HL-60 (cell line): ENCODE data around the gene LRBA.
"Not testable (repeated sequence)": the region's sequence is repeated elsewhere in the genome, so short reads cannot be mapped to it uniquely, and the experiment has no call there.

ENCODE experiments used
- DNase-seq, 2 experiments: peaks; one replicate each; pipeline ENCODE4 v3.0.0-alpha.2; 2010 to 2020; ENCODE audit warnings: low read depth in 1 of 2, low spot score in 1 of 2
- H3K27ac ChIP-seq: fragments of 250-450 bp; sonication (Bioruptor Pico); replicated peaks from 2 replicates; pipeline ENCODE4 v1.5.1; 2020; ENCODE audit warnings: mild to moderate bottlenecking, moderate library complexity
- H3K27me3 ChIP-seq: fragments of 250-450 bp; sonication (Bioruptor Pico); 2 replicates; pipeline ENCODE4 v1.5.1; 2021; ENCODE audit warnings: mild to moderate bottlenecking, moderate library complexity; ENCODE audit not compliant: insufficient read depth, poor library complexity, severe bottlenecking
- H3K4me3 ChIP-seq: replicated peaks from 2 replicates; pipeline ENCODE4 v1.5.1; 2011; ENCODE audit warnings: mild to moderate bottlenecking, control low read depth, low read length; ENCODE audit not compliant: insufficient read depth
- CTCF ChIP-seq: IDR thresholded peaks from one replicate; pipeline ENCODE4 v1.5.1; 2011; ENCODE audit warnings: low read length, control low read depth, inconsistent platforms; ENCODE audit not compliant: insufficient read depth
- GABPA ChIP-seq: IDR thresholded peaks from 2 replicates; pipeline ENCODE4 v1.6.1; 2012; ENCODE audit warnings: low read depth
- POLR2AphosphoS5 ChIP-seq: IDR thresholded peaks from 2 replicates; pipeline ENCODE4 v1.6.1; 2012; ENCODE audit warnings: low read depth
- SPI1 ChIP-seq: IDR thresholded peaks from 2 replicates; pipeline ENCODE4 v1.6.1; 2012; ENCODE audit warnings: low read depth, mild to moderate bottlenecking, borderline replicate concordance
- TF ChIP-seq, protein P1 (sequence below): IDR thresholded peaks from 2 replicates; pipeline ENCODE4 v1.6.1; 2012; ENCODE audit warnings: low read depth; ENCODE audit not compliant: insufficient replicate concordance

The LRBA gene

DNA sequence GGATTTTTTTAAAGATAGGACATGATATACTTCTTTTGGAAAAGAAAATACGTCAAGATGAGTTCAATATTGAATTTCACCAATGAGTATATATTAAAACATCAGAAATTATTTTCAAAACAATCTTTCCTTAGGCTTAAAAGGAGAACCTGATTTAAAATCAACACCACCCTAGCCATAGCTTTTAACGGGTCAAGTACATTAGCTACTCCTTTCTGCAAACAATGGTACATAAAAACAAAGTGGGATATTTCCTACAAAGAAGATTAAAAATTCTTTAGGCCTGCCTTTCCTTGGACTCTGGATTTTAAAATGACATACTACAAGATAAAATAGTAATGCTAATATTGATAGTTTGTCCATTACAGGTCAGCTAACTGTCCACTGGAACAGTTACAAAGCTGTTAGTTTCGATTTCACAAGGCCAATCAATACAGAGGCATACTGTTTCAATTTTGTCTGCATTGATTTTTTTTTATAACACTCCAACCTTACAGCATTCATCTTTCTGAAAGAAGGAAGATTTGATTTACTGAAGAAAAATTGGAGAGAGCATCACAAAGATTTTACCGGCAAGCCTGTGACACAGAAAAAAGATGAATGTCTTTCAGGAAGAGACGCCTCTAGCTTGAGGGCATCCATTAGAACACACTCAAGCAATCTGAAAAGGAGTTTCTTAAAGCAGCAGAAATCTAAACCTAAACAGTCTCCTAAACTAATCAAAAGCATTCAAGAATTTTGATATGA, 335.9 kb downstream of the LRBA start:
- H3K4me3 ChIP-seq: no peak overlapping the region
- no peak for DNase-seq
- no peaks in the 10 kb centered on the region for H3K27me3 ChIP-seq
- TF ChIP-seq SPI1: no peak
- TF ChIP-seq GABPA: no peak
- H3K27ac ChIP-seq: no peak overlapping the region

DNA sequence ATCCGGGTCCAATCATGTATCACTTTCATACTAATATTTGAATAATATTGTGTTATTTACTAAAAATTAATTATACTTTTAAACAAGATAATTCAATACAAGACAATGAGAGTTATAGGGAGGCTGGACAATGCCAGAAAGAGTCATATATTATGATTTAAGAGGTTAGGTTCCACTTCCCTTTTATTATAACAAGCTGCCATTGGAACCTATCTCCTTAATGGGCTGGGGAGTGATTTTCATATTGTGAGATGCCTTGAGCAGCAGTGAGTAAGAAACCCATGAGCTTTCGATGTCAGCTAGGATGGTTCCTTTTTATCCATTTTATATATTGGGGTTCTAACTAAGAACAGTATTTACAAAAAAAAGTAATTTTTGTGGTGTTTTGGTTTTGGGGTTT, 341.3 kb downstream of the LRBA start:
- no peak for DNase-seq
- Histone ChIP-seq H3K27me3 (no peaks in the 10 kb centered on the region), H3K27ac (no peak overlapping the region), H3K4me3 (no peak overlapping the region)
- TF ChIP-seq SPI1 (peak; percentile 66; the same call in 1 of the 2 replicates), POLR2AphosphoS5 (no peak)

DNA sequence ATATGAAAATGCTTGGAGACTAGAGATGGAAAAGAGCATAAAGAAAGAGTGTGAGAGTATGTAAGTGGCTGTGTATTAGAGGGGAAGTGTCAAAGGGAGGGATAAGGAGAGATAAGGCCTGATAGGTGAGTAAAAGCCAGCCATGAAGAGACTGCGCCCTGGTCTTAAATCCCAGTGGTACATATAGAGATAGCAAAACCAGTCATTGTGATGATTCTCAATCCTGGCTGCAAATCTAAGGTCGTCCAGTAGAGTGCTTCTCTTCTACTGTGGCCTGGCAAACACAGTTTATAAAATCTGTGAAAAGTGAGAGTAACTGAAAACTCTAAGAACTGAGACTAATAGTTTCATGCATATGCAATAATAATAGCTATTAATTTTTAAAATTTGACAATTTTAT, 346.3 kb downstream of the LRBA start:
- TF ChIP-seq SPI1: no peak
- TF ChIP-seq GABPA: no peak
- no peak for TF ChIP-seq CTCF
- TF ChIP-seq POLR2AphosphoS5: no peak
- no peak overlapping the region for H3K27ac ChIP-seq
- DNase-seq: no peak
- H3K27me3 ChIP-seq: no peaks in the 10 kb centered on the region
- H3K4me3 ChIP-seq: no peak overlapping the region

GRCh38 chr4:150664935-150665334, 350.1 kb downstream of the LRBA start:
- no peak overlapping the region for H3K4me3 ChIP-seq
- TF ChIP-seq SPI1 (no peak), POLR2AphosphoS5 (no peak), CTCF (no peak), GABPA (no peak)
- TF ChIP-seq, protein P1, sequence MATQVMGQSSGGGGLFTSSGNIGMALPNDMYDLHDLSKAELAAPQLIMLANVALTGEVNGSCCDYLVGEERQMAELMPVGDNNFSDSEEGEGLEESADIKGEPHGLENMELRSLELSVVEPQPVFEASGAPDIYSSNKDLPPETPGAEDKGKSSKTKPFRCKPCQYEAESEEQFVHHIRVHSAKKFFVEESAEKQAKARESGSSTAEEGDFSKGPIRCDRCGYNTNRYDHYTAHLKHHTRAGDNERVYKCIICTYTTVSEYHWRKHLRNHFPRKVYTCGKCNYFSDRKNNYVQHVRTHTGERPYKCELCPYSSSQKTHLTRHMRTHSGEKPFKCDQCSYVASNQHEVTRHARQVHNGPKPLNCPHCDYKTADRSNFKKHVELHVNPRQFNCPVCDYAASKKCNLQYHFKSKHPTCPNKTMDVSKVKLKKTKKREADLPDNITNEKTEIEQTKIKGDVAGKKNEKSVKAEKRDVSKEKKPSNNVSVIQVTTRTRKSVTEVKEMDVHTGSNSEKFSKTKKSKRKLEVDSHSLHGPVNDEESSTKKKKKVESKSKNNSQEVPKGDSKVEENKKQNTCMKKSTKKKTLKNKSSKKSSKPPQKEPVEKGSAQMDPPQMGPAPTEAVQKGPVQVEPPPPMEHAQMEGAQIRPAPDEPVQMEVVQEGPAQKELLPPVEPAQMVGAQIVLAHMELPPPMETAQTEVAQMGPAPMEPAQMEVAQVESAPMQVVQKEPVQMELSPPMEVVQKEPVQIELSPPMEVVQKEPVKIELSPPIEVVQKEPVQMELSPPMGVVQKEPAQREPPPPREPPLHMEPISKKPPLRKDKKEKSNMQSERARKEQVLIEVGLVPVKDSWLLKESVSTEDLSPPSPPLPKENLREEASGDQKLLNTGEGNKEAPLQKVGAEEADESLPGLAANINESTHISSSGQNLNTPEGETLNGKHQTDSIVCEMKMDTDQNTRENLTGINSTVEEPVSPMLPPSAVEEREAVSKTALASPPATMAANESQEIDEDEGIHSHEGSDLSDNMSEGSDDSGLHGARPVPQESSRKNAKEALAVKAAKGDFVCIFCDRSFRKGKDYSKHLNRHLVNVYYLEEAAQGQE: no peak
- H3K27me3 ChIP-seq: no peaks in the 10 kb centered on the region
- H3K27ac ChIP-seq: no peak overlapping the region
- no peak for DNase-seq

DNA sequence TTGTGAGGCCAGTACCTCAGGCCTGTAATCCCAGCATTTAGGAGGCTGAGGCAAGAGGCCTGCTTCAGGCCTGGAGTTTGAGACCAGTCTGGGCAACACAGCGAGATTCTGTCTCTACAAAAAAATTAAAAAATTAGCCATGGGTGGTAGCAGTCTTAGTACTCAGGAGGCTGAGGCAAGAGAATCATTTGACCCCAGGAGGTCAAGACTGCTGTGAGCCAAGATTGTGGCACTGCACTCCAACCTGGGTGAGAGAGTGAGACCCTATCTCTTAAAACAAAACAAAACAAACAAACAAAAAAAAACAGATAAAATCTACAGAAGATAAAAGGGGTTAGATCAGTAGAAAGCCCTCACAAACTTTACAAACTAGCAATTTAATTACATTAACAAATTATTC, 352.4 kb downstream of the LRBA start:
- no peak for TF ChIP-seq CTCF
- TF ChIP-seq GABPA: no peak
- TF ChIP-seq, protein P1: no peak
- no peak for TF ChIP-seq POLR2AphosphoS5
- no peaks in the 10 kb centered on the region for H3K27me3 ChIP-seq
- no peak overlapping the region for H3K4me3 ChIP-seq
- DNase-seq: no peak
- H3K27ac ChIP-seq: no peak overlapping the region

- not testable (repeated sequence) for H3K27ac ChIP-seq, H3K27me3 ChIP-seq, DNase-seq, H3K4me3 ChIP-seq
These were observed 353.5 kb downstream of the LRBA start for GRCh38 chr4:150661551-150661950.

DNA sequence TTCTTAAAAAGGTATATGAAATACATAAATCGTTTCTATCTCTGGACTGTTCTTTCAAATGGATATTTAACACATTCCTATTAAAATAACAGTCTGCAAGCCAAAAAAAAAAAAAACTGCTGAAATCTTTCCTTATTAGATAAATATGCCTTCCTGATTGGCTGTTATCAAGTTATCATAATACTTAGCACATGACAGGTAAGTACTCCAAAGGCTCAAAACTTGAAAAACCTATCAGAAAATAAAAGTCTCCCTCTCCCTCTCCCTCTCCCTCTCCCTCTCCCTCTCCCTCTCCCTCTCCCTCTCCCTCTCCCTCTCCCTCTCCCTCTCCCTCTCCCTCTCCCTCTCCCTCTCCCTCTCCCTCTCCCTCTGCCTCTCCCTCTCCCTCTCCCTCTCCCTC, 356.8 kb downstream of the LRBA start:
- H3K27ac ChIP-seq, H3K4me3 ChIP-seq, H3K27me3 ChIP-seq, DNase-seq: not testable (repeated sequence)
